ENCODE data around the gene PER3.

GRCh38 chr1:7821282-7821681, 37.2 kb downstream of the PER3 start:
- TF ChIP-seq CTCF (IDR thresholded peaks at IDR 0.05) (no peak), EP300 (IDR thresholded peaks at IDR 0.05) (no peak), MYC (IDR thresholded peaks at IDR 0.05; ENCODE audit: borderline replicate concordance, low read length) (no peak), ZFP36 (IDR thresholded peaks at IDR 0.05; ENCODE audit: borderline replicate concordance, partially characterized antibody) (no peak), USF2 (IDR thresholded peaks at IDR 0.05) (no peak), SMC3 (IDR thresholded peaks at IDR 0.05) (no peak), GATA3 (IDR thresholded peaks at IDR 0.05; ENCODE audit: borderline replicate concordance) (no peak), RNF2 (IDR thresholded peaks at IDR 0.05; ENCODE audit: borderline replicate concordance, low read depth) (no peak), TP53 (CRISPR knock-in tag; IDR thresholded peaks at IDR 0.05) (no peak), KDM1A (IDR thresholded peaks at IDR 0.05; ENCODE audit: low read depth) (no peak), HDAC2 (IDR thresholded peaks at IDR 0.05) (no peak)
